Aortic smooth muscle cell (primary cell): ENCODE results near the gene GCNA. TPM values are rescaled to one million over a fixed set of nuclear protein-coding genes. Genes with fewer than 3 reads are reported as not detected.

ENCODE experiments used
- total RNA-seq: library from RNA; depleted of rRNA; stranded (reverse); fragments of >200 nt; gene quantifications from 2 replicates; pipeline ENCODE4 v1.2.3, GENCODE V29; 2014

Gene GCNA, protein sequence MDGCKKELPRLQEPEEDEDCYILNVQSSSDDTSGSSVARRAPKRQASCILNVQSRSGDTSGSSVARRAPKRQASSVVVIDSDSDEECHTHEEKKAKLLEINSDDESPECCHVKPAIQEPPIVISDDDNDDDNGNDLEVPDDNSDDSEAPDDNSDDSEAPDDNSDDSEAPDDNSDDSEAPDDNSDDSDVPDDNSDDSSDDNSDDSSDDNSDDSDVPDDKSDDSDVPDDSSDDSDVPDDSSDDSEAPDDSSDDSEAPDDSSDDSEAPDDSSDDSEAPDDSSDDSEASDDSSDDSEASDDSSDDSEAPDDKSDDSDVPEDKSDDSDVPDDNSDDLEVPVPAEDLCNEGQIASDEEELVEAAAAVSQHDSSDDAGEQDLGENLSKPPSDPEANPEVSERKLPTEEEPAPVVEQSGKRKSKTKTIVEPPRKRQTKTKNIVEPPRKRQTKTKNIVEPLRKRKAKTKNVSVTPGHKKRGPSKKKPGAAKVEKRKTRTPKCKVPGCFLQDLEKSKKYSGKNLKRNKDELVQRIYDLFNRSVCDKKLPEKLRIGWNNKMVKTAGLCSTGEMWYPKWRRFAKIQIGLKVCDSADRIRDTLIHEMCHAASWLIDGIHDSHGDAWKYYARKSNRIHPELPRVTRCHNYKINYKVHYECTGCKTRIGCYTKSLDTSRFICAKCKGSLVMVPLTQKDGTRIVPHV
- total RNA-seq = 1.7 and 2.7 TPM in 2 replicates

GRCh38 chrX:71578253-71579135, at the start of gene GCNA:
Gene GCNA, plus strand, starts transcription at chrX:71578437. Its CDS starts 2,385 bp downstream, at chrX:71580822.

DNA sequence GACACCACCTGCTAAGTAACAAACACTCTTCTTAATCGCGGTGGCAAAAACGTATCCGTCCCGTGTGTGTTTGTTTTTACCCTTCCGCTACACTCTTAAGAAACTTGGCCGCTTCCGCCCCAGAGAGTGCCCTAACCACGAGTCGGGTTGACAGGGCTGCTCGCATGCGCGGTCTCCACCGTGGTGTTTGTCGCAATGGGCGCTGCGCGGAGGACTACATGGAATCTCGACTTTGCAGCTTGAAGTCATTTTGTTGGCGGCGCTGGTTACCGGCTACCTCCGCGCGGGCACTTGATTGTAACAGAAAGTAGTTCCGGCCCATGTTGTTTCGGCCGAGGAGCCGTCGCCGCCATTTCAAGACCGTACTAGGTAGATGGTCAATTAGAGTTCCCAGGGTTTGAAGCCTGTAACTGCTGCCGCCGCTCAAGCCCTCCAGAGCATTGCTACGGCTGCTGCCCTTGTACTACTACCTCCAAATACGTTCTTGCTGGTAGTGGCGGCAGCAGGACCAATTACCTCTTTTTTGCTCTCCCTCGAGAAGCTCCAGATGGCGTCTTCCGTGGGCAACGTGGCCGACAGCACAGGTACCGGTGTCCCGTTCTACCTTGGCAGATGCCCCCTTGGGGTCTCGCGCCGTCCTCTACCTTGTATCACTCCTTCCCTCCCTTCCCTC, 45.3 kb upstream of the GCNA start, which contains the start of gene OGT:
Gene OGT (plus strand): TSS at position 352 of the 673 bp plus-strand sequence. CDS start 196 bp downstream, at position 548.

GRCh38 chrX:71618303-71618721, 40.1 kb downstream of the GCNA start, which contains the start of gene CXCR3:
Gene CXCR3, minus strand, starts transcription at chrX:71618511. Its CDS starts 62 bp downstream, at chrX:71618449.

Other genes starting within 250 kb of the GCNA start
- 47.4 and 52.0 TPM in 2 replicates for gene TAF1, start 212.1 kb upstream of the GCNA start, total RNA-seq
- 62.1 and 82.0 TPM in 2 replicates for gene OGT, start 45.3 kb upstream of the GCNA start, total RNA-seq
- gene CXCR3, start 40.1 kb downstream of the GCNA start, total RNA-seq = not detected in 2 replicates
- gene CXorf49, start 139.8 kb downstream of the GCNA start, total RNA-seq = not detected in 2 replicates
- gene CXorf49B, start 184.9 kb downstream of the GCNA start, total RNA-seq = not detected in 2 replicates